ENCODE measurements around the gene CADPS.

GRCh38 chr3:62569609-62570008 is 305.6 kb downstream of the CADPS start:
- TF ChIP-seq CTCF (IDR thresholded peaks at IDR 0.05 in 8 of 11, conservative IDR thresholded peaks at IDR 0.05 in 3 of 11) = no peak
- TF ChIP-seq POLR2AphosphoS5 (IDR thresholded peaks at IDR 0.05) = no peak
